Stimulated activated CD8-positive, alpha-beta memory T cell treated with anti-CD3 and anti-CD28 coated beads, Interleukin-15, amount 100 ng/mL, for 1 hour (primary cell): ENCODE data around the gene MSLN.

Experiments used
- DNase-seq: peaks from one replicate; pipeline ENCODE4 v3.0.0-alpha.2; 2020; ENCODE audit warnings: low read depth

Gene MSLN

DNA sequence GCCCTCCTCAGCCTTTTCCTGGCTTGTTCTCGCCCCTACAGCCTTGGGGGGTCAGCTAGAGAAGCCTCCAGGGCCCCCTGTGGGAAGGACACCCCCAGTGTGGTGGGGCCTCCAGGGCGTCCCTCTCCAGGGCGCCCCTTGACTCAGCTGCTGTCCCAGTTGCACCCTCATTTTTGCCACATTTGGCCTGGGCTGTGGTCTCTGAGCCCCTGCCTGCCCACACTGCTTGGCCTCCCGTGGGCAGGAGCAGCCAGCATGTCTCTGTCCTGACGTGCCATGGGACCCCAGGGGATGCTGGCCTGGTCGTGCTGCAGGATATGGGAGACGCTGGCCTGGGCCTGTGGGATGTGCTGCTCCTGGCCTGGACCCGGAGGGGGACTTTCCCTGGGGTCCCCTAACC lies 32.9 kb downstream of the MSLN start:
- DNase-seq, result no peak

GRCh38 chr16:794091-794822 lies 33.7 kb downstream of the MSLN start:
- no peak for DNase-seq

- no peak for DNase-seq
Observed at GRCh38 chr16:794853-795466, 34.4 kb downstream of the MSLN start.

DNA sequence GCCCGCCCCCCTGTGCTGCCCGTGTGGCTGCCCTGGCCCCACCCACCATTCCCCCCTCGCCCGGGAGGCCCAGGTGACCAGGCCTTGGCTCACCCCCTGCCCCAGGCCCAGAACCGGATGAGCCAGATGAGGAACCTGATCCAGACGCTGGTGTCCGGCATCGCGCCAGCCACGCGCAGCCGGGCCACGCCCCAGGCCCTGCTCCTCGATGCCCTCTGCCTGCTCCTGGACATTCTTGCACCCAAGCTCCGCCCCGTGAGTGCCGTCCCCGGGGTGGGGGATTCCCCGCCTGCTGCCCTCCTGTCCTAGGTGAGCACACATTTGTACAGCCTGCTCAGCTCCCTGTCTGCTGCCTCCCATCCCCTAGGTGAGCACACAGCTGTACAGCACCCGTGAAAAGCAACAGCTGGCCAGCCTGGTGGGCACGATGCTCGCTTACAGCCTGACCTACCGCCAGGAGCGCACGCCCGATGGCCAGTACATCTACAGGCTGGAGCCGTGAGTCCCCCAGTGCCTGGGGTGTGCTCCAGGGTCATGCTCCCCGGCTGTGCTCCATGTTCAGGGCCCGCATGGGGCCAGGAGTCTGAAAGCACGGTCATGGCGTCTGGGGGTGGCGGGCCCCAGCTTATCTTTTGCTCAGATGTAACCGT lies 35.2 kb downstream of the MSLN start:
- DNase-seq, result no peak

DNA sequence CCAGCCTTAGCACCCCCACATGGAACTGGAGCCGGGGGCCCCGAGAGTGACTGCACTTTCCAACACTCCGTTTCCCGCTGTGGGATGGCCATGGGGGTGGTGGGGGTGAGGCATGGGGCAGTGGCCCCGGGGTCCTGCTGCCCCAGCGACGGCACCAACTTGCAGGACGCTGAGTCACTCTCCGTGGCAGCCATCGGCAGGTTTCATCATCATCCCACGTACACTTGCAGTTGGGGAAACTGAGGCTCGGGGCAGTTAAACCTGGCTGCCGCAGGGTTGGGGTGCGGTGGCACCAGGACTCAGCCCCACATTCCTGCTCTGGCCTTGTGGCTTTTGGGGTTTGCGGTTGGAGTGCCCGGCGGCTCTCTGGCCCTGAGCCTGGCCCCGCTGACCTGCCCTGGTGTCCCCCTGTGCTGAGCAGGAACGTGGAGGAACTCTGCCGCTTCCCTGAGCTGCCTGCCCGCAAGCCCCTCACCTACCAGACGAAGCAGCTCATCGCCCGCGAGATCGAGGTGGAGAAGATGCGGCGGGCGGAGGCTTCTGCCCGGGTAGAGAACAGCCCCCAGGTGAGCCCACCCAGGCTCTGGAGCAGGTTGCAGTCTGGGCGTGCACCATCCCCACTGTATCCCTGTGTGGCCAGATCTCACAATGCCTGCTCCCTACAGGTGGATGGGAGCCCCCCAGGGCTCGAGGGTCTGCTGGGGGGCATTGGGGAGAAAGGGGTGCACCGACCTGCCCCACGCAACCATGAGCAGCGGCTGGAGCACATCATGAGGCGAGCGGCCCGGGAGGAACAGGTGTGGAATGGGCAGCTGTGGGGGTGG lies 36.0 kb downstream of the MSLN start:
- DNase-seq, result no peak

DNA sequence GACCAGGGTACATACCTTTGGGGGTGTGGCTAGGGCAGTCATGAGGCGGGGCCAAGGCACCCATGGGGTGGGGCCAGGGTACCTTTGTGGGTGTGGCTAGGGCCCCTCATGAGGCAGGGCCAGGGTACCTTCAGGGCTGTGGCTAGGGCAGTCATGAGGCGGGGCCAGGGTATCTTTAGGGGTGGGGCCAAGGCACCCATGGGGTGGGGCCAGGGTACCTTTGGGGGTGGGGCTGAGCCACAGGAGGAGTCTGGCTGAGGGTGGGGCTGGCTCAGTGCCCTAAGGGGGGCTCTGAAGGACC lies 36.5 kb downstream of the MSLN start:
- DNase-seq, result no peak

- DNase-seq, result no peak
Observed at GRCh38 chr16:797686-798085, 37.2 kb downstream of the MSLN start.

DNA sequence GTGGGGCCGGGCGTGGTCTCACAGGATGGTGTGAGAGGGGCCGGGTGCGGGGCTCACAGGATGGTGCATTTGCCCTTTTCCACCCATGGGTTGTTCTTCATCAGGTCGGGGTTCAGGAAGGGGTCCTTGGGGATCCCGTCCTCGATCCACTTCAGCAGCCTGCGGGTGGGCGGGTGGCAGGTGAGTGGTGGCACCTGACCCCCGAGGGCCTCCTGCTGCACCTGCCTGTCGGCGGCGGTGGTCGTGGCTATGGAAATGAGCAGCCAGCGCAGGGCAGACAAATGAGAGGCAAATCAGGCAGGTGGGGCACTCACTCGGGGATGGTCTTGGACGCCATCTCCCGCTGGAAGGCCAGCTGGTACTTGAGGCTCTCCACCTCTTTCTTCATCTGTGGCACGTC lies 38.1 kb downstream of the MSLN start:
- DNase-seq, result no peak

GRCh38 chr16:799111-799947 lies 38.8 kb downstream of the MSLN start:
- DNase-seq, result no peak

DNA sequence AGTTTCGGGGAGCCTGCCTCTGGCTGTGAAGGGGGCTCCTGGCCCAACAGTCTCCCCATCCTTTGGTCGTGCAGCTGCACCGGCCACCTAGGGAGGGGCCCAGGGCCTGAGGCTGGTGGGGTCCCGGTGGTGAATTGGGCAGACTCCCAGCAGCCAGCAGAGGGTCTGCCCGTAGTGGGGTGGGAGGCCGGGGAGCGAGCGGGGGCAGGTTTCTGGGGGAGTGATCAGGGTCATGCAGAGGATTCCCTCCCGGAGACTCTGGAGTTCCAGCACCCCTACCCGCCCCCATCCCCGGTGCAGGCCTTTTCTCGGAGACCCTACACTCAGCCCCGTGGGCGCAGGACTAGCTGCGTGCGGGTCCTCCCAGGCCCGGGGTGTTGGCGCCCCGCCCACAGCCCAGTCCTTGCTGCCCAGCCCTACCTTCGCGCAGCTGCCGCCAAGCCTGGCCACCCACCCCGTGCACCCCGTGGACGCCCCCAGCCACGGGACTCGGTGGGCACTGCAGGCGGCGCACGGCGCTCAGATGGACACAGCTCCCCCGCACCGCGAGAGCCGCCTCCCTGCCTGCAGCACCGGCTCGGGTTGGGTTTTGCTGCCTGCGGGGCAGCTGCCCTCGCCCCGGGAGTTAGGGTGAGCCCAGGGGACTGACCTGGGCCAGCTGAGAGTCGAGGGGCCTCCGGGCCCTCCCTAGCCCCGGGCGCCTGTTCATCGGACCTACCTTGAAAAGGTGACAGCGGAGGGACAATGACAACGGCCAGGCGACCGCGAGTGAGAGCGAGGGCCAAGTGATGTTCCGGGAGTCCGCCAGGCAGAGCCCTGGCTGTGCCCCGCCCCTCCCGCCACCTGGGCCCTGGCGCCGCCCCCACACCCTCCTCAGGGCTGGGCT lies 39.7 kb downstream of the MSLN start, which contains the start of gene GNG13:
TSS of gene GNG13 (minus strand) at position 787 of the 886 bp plus-strand sequence. CDS start 1,657 bp downstream, outside the sequence.
- DNase-seq, result no peak

- DNase-seq, result no peak
Observed at GRCh38 chr16:800834-801511, 40.4 kb downstream of the MSLN start.

- DNase-seq, result no peak
Observed at GRCh38 chr16:801584-802363, 41.2 kb downstream of the MSLN start.

DNA sequence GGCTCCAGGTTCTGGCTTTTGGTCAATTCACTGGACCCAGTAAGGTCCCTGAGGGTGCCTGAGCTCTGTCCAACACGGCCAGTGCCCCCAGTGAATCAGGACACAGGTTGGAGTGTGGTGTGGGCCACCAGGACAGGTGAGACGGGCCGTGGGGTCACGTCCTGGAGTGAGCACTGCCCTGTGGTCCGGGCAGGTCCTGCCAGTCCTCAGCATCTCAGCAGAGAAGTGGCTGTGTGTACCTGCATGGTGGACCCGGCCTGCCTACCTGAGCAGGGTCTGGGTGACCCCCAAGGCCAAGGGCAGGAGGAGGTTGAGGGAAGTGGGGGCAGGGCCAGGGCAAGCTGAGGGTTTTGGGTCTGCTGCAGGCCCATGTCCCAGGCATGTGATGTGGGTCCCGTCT lies 41.9 kb downstream of the MSLN start:
- DNase-seq, result no peak

DNA sequence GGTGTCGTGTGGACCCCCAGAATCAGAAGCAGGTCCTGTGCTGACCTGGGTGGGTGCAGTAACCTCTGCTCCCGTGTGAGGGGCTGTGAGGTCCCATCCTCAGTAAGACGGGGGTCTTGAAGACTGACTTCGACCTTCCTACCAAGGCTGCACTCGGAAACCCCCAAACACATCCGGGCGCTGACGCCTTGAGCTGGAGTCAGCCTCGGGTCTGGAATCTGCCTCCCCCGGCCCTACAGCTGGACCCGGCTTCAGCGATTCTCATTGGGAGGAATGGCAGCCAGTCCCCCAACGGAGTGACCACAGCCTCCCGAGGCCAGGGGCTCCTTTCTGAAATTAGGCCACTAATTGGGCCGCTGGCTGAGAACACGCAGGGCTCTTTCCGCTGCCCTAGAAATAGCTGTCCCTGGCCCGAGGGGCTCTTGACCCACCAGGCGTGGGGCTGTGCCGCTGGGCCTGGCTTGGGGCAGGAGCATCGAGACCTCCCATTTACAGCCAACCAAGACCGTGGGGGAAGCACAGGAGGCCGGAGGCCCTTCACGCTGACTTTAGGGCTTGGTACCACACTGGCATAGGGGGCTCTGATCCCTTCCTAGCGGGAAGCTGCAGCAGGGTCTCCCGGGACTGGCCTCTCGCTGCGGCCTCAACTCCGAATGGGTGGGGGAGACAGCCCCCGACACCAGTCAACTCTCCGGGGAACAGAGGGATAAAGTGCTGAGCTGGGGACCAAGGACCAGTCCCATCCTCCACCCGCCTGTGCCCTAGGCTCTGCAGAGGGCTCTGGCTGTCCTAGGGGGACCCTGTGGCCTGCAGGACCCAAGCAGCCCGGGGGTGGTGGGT lies 42.6 kb downstream of the MSLN start:
- DNase-seq, result no peak

- DNase-seq, result no peak
Observed at GRCh38 chr16:803754-804080, 43.2 kb downstream of the MSLN start.

DNA sequence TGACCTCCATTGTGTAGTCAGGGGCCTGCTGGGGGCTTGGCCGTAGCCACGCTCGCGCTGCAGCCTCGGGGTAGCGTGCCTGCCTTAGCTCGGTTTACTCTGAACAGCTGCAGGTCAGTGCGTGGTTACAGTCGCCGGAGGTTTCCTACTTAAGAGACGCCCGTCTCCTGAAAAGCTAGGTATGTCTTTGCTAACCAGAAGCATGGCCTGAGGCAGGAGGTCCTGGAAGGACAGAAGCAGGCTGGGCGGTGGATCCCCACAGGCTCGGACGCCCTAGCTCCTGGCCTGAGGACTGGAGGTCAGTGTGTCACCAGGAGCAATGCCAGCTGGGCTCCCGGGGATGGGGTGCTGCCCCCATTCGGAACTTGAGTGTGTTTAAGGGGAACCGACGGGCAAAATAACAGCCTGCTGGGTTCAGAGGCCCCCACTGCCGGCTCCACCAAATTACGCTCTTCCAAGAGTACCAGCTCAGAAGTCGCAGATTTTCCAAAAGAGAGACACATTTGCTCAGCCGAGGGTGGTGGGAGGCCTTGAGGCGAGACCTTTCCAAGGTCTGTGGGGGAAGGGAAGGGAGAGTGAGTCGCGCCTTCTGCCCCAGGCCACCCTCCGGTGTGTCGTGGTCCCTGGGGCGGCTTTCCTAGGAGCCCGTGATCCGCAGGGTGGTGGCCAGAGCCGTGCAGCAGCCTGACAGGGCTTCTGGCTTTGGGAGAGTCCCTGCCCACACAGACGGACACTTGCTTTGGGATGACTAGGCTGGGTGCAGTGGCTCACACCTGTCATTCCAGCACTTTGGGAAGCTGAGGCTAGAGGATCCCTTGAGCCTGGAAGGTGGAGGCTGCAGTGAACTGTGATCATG lies 43.9 kb downstream of the MSLN start:
- no peak for DNase-seq

GRCh38 chr16:805474-805873 lies 44.9 kb downstream of the MSLN start:
- no peak for DNase-seq
